Measurements from ENCODE around the gene KCND2.
A peak's percentile ranks its signal among the peaks of the same experiment; 100 is the strongest.

The KCND2 gene

DNA sequence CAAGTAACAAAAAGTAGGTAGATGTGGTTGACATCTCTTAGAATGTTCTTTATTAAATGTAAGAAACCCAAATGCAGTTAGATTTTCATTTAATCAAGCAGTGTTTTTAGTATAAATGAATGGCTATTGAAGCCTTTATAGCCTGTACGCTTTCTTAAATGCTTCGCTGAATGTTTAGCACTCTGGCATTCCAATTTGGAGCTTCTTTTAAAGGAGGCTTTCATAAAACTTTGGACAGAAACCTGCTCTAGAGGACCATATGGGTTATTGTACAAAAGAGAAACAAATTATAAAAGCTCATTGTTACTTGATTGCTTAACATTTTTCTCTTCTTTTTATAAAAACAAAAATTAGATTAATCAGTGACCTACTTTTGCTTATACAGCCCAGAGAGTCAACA, 59.5 kb downstream of the KCND2 start:
- H3K4me2 ChIP-seq (ENCODE audit: low read length): no peak overlapping the region
- H3K9me2 ChIP-seq (ENCODE audit: low read depth, low read length): no peaks in the 10 kb centered on the region
- TF ChIP-seq, protein P1, sequence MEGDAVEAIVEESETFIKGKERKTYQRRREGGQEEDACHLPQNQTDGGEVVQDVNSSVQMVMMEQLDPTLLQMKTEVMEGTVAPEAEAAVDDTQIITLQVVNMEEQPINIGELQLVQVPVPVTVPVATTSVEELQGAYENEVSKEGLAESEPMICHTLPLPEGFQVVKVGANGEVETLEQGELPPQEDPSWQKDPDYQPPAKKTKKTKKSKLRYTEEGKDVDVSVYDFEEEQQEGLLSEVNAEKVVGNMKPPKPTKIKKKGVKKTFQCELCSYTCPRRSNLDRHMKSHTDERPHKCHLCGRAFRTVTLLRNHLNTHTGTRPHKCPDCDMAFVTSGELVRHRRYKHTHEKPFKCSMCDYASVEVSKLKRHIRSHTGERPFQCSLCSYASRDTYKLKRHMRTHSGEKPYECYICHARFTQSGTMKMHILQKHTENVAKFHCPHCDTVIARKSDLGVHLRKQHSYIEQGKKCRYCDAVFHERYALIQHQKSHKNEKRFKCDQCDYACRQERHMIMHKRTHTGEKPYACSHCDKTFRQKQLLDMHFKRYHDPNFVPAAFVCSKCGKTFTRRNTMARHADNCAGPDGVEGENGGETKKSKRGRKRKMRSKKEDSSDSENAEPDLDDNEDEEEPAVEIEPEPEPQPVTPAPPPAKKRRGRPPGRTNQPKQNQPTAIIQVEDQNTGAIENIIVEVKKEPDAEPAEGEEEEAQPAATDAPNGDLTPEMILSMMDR (IDR thresholded peaks at IDR 0.05; ENCODE audit: low read length): no peak
- no peak for TF ChIP-seq EZH2 (IDR thresholded peaks at IDR 0.05; ENCODE audit: borderline replicate concordance, low read length)
- no peak overlapping the region for H3K4me3 ChIP-seq (ENCODE audit: low read depth, low read length, poor library complexity, severe bottlenecking)
- H3K27ac ChIP-seq (ENCODE audit: low read depth, low read length, poor library complexity, severe bottlenecking): no peak overlapping the region
- no peaks in the 10 kb centered on the region for H3K79me2 ChIP-seq (ENCODE audit: insufficient read depth, low read length)
- no peak overlapping the region for H3K9ac ChIP-seq (ENCODE audit: low read length)
- H3K27me3 ChIP-seq (ENCODE audit: insufficient read depth, low read length): no peaks in the 10 kb centered on the region
- H4K20me1 ChIP-seq (ENCODE audit: insufficient read depth, low read length): no peaks in the 10 kb centered on the region
- no peaks in the 10 kb centered on the region for H3K36me3 ChIP-seq (ENCODE audit: insufficient read depth, low read length)
- no peaks in the 10 kb centered on the region for H3K9me3 ChIP-seq (ENCODE audit: low read length)
- H2AFZ ChIP-seq (ENCODE audit: low read length): no peak overlapping the region
- H3F3A ChIP-seq (ENCODE audit: insufficient read depth, low read length): no peaks in the 10 kb centered on the region
- H3K4me1 ChIP-seq (ENCODE audit: insufficient read depth, low read length, severe bottlenecking): no peaks in the 10 kb centered on the region

DNA sequence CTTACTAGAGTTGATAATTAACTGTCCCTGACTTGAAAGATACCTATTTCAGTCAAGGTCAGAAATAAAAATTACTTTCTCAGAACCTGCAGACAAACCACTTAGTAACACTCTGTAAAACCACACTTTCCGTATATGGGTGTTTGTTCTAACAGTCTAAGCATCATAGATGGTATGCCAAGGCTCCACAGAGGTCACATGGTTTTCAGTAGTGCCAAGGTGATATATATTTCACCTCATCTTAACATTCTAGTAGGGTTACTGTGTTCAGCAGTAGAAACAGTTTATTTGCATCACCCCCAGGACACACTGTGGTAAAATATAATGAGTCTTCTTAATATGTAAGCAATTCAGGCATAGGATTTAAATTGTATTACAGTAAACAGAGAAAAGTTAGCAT, 61.5 kb downstream of the KCND2 start:
- H3K27ac ChIP-seq (ENCODE audit: low read depth, low read length, poor library complexity, severe bottlenecking): no peak overlapping the region
- H2AFZ ChIP-seq (ENCODE audit: low read length): no peak overlapping the region
- TF ChIP-seq EZH2 (IDR thresholded peaks at IDR 0.05; ENCODE audit: borderline replicate concordance, low read length): no peak
- TF ChIP-seq, protein P1 (IDR thresholded peaks at IDR 0.05; ENCODE audit: low read length): no peak
- no peaks in the 10 kb centered on the region for H3K4me1 ChIP-seq (ENCODE audit: insufficient read depth, low read length, severe bottlenecking)
- no peaks in the 10 kb centered on the region for H4K20me1 ChIP-seq (ENCODE audit: insufficient read depth, low read length)
- H3F3A ChIP-seq (ENCODE audit: insufficient read depth, low read length): no peaks in the 10 kb centered on the region
- no peaks in the 10 kb centered on the region for H3K79me2 ChIP-seq (ENCODE audit: insufficient read depth, low read length)
- no peak overlapping the region for H3K4me3 ChIP-seq (ENCODE audit: low read depth, low read length, poor library complexity, severe bottlenecking)
- H3K9me2 ChIP-seq (ENCODE audit: low read depth, low read length): no peaks in the 10 kb centered on the region; the same call in 1 of the 2 replicates
- H3K27me3 ChIP-seq (ENCODE audit: insufficient read depth, low read length): no peaks in the 10 kb centered on the region
- no peaks in the 10 kb centered on the region for H3K9me3 ChIP-seq (ENCODE audit: low read length)
- no peak overlapping the region for H3K9ac ChIP-seq (ENCODE audit: low read length)
- H3K4me2 ChIP-seq (ENCODE audit: low read length): no peak overlapping the region
- no peaks in the 10 kb centered on the region for H3K36me3 ChIP-seq (ENCODE audit: insufficient read depth, low read length)

GRCh38 chr7:120337308-120337907, 64.4 kb downstream of the KCND2 start:
- no peaks in the 10 kb centered on the region for H3F3A ChIP-seq (ENCODE audit: insufficient read depth, low read length)
- no peak overlapping the region for H3K9ac ChIP-seq (ENCODE audit: low read length)
- H2AFZ ChIP-seq (ENCODE audit: low read length): no peak overlapping the region

More at GRCh38 chr7:120337308-120337907, 64.4 kb downstream of the KCND2 start:
- H3K36me3 ChIP-seq (ENCODE audit: insufficient read depth, low read length): no peaks in the 10 kb centered on the region
- no peak overlapping the region for H3K4me3 ChIP-seq (ENCODE audit: low read depth, low read length, poor library complexity, severe bottlenecking)
- H3K4me1 ChIP-seq (ENCODE audit: insufficient read depth, low read length, severe bottlenecking): no peaks in the 10 kb centered on the region
- no peaks in the 10 kb centered on the region for H3K9me3 ChIP-seq (ENCODE audit: low read length)
- H3K4me2 ChIP-seq (ENCODE audit: low read length): no peak overlapping the region
- H3K9me2 ChIP-seq (ENCODE audit: low read depth, low read length): no peaks in the 10 kb centered on the region; the same call in 1 of the 2 replicates
- H3K27me3 ChIP-seq (ENCODE audit: insufficient read depth, low read length): no peaks in the 10 kb centered on the region
- no peak overlapping the region for H3K27ac ChIP-seq (ENCODE audit: low read depth, low read length, poor library complexity, severe bottlenecking)
- H4K20me1 ChIP-seq (ENCODE audit: insufficient read depth, low read length): no peaks in the 10 kb centered on the region
- no peak for TF ChIP-seq EZH2 (IDR thresholded peaks at IDR 0.05; ENCODE audit: borderline replicate concordance, low read length)
- TF ChIP-seq, protein P1 (IDR thresholded peaks at IDR 0.05; ENCODE audit: low read length): peak; percentile 84
- no peaks in the 10 kb centered on the region for H3K79me2 ChIP-seq (ENCODE audit: insufficient read depth, low read length)
